AG10803 (cell line): ENCODE measurements around the gene EP400.

Source experiments
- DNase-seq: peaks from one replicate; pipeline ENCODE4 v3.0.0; 2010; ENCODE audit warnings: low read depth
- H3K4me3 ChIP-seq: 2 replicates; pipeline ENCODE4 v1.5.1; 2011; ENCODE audit warnings: mild to moderate bottlenecking, low read length, control low read depth
- TF ChIP-seq, protein P1 (sequence below): conservative IDR thresholded peaks from 2 replicates; pipeline ENCODE4 v1.5.1; 2011; ENCODE audit warnings: mild to moderate bottlenecking, low read length, control low read depth, inconsistent platforms

The EP400 gene

GRCh38 chr12:132030367-132031038 lies 80.8 kb downstream of the EP400 start:
- DNase-seq: peak; percentile 25
- no peak overlapping the region for H3K4me3 ChIP-seq
- TF ChIP-seq, protein P1, sequence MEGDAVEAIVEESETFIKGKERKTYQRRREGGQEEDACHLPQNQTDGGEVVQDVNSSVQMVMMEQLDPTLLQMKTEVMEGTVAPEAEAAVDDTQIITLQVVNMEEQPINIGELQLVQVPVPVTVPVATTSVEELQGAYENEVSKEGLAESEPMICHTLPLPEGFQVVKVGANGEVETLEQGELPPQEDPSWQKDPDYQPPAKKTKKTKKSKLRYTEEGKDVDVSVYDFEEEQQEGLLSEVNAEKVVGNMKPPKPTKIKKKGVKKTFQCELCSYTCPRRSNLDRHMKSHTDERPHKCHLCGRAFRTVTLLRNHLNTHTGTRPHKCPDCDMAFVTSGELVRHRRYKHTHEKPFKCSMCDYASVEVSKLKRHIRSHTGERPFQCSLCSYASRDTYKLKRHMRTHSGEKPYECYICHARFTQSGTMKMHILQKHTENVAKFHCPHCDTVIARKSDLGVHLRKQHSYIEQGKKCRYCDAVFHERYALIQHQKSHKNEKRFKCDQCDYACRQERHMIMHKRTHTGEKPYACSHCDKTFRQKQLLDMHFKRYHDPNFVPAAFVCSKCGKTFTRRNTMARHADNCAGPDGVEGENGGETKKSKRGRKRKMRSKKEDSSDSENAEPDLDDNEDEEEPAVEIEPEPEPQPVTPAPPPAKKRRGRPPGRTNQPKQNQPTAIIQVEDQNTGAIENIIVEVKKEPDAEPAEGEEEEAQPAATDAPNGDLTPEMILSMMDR: no peak

- TF ChIP-seq, protein P1: no peak
- no peak overlapping the region for H3K4me3 ChIP-seq
- no peak for DNase-seq
Measured at GRCh38 chr12:132033627-132034026, 83.9 kb downstream of the EP400 start.

DNA sequence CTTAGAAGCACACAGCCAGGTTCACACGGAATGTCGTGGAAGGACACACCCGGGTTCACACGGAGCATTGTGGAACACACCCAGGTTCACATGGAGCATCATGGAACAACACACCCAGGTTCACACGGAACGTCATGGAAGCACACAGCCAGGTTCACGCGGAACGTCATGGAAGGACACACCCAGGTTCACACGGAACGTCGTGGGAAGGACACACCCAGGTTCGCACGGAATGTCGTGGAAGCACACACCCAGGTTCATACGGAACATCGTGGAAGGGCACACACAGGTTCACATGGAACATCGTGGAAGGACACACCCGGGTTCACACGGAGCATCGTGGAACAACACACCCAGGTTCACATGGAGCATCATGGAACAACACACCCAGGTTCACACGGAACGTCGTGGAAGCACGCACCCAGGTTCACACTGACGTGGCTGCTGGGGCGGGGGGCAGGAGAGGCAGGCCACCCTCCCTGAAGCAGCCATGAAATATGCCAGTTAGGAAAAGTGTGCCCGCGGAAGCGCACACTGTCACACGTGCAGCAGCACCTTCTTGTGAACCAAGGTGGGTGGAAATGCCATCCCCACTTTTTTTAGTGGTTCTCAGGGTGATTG lies 86.4 kb downstream of the EP400 start:
- no peak overlapping the region for H3K4me3 ChIP-seq
- TF ChIP-seq, protein P1: no peak
- DNase-seq: no peak

DNA sequence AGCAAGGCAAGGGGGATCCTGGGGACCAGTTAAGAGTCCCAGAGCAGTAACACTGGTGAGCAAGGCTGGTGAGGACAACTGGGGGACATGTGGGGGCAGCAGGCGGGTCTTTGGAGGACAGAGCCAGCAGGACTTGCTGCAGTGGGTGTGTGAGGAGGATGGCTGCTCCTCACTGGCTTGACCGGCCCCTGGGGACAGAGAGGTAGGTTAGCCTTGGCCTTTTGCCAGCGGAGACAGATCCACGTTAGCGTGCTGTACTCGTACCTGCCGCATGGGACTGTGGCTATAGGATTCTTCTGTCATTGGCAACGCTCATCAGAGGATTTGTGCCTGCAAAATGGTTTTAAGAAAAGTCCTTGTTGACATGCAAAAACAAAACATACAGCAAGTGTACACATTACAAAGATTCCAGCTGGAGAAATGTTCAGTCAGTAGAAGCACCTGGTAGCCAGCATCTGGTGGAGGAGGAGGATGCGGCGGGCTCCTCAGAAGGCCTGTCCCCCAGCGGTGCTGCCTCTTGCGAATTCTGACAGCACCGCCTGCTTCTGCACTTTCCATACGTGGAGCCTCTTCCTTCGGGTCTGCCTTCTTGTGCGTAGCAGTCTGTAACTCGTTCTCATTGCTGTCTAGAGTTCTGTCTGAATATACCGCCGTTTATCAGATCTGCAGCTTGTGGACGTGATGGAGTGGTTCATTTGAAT lies 91.3 kb downstream of the EP400 start:
- TF ChIP-seq, protein P1: no peak
- H3K4me3 ChIP-seq: no peak overlapping the region
- DNase-seq: no peak

DNA sequence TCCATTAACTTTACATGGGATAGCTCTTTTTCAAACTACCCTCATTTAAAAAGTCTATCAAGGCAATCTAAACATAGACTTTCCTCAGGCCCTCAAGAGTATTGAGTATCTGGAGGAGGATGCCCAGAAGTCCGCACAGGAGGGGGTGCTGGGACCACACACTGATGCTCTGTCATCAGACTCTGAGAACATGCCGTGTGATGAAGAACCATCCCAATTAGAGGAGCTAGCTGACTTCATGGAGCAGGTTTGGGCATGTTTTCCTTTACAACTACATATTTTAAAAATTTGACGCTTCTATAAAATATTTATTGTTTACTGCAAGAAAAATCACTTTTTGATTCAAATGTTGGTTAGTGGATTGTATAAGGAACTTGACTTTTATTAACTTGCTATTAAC lies 93.5 kb downstream of the EP400 start:
- TF ChIP-seq, protein P1: no peak

GRCh38 chr12:132043770-132044467 lies 94.2 kb downstream of the EP400 start:
- H3K4me3 ChIP-seq: no peak overlapping the region
- TF ChIP-seq, protein P1: no peak
- DNase-seq: no peak

More for the DNA sequence above, 93.5 kb downstream of the EP400 start:
- DNase-seq: no peak
- H3K4me3 ChIP-seq: no peak overlapping the region
